Neural progenitor cell (in vitro differentiated cells): ENCODE results near the gene CDAN1.

Source experiments
- EZH2 ChIP-seq: fragments of 200-600 bp; sonication (generic); IDR thresholded peaks from 2 replicates; pipeline ENCODE4 v1.6.1; 2017; ENCODE audit warnings: antibody characterized with exemption, mild to moderate bottlenecking, moderate library complexity
- EZH2phosphoT487 ChIP-seq: fragments of 200-600 bp; sonication (generic); IDR thresholded peaks from 2 replicates; pipeline ENCODE4 v1.6.1; 2017; ENCODE audit warnings: antibody characterized with exemption
- TF ChIP-seq, protein P1 (sequence below): fragments of 200-600 bp; sonication (generic); IDR thresholded peaks from 2 replicates; pipeline ENCODE4 v1.5.1; 2017; ENCODE audit warnings: antibody characterized with exemption, mild to moderate bottlenecking

DNA sequence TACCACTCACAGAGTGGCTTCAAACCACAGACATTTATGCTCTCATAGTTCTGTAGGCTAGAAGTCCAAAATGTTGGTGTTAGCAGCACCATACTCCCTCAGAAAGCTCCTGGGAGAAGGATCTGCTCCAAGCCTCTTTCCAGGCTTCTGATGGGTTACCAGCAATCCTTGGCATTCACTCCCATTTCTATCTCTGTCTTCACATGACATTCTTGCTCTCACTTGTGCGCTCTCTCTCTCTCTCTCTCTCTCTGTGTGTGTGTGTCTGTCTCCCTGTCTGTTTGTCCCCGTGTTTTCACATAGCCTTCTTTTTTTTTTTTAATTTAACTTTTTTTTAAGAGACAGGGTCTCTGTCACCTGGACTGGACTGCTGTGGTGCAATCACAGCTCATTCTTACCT, 26.3 kb downstream of the CDAN1 start:
- TF ChIP-seq, protein P1, sequence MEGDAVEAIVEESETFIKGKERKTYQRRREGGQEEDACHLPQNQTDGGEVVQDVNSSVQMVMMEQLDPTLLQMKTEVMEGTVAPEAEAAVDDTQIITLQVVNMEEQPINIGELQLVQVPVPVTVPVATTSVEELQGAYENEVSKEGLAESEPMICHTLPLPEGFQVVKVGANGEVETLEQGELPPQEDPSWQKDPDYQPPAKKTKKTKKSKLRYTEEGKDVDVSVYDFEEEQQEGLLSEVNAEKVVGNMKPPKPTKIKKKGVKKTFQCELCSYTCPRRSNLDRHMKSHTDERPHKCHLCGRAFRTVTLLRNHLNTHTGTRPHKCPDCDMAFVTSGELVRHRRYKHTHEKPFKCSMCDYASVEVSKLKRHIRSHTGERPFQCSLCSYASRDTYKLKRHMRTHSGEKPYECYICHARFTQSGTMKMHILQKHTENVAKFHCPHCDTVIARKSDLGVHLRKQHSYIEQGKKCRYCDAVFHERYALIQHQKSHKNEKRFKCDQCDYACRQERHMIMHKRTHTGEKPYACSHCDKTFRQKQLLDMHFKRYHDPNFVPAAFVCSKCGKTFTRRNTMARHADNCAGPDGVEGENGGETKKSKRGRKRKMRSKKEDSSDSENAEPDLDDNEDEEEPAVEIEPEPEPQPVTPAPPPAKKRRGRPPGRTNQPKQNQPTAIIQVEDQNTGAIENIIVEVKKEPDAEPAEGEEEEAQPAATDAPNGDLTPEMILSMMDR = no peak
- TF ChIP-seq EZH2phosphoT487 = no peak
- TF ChIP-seq EZH2 = no peak
